ENCODE data around the gene PRKCG. TPM values are rescaled to one million over a fixed set of nuclear protein-coding genes. Genes with fewer than 3 reads are reported as not detected.

The PRKCG gene
- total and polyA plus RNA-seq, 4 donors, result 0.02 to 0.63 (median 0.18) TPM; not detected in 1

DNA sequence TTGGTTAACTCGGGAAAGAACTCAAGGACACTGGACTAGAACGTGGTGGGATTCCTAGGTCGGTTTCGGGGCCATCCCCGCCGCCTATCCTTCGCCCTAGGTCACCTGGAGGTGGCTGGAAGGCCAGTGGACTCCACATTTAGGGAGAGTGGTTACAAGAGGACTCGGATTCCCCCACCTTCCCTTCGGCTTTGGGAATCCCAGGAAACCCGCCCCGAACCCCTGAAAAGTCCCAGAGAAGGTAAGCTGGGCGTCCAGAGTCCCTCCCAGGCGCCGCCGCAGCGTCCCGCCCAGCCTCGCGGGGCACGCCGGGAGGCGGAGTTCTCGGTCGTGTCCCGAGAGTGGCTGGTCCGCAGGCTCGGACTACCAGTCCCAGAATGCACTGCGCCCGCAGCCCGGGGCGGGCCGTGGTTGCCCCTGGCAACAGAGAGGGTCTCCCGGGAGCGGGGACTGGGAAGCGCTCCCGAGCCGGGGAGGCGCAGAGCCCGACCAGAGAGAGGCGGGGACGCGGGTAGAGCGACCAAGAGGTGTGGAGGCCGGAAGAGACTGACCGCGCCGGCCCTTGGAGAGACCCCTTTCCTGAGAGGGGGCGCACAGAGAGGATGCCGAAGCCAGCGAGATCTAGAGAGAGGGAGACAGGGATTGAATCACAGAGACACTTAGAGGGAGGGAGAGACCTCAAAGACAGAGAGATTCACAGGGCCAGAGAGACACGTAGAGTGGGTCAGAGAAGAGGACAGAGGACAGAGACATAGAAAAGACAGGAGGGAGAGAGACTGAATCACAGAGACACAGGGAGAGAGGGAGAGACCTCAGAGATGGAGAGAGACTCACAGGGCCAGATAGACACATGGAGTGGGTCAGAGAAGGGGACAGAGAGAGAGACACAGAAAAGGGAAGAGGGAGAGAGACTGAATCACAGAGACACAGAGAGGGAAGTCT lies 2.6 kb upstream of the PRKCG start:
- Histone ChIP-seq H3K4me3 (peak overlapping the region; percentile 35), H3K27ac (ENCODE audit: low read depth in 1 of 2, low read length in 1 of 2) (peak overlapping the region in 1 of 2 donors; percentile 57), H3K4me1 (ENCODE audit: control insufficient read depth in 5 of 5, insufficient read depth in 5 of 5, low read length in 5 of 5) (peaks cover 0 to 13% (median 8%) of the 10 kb centered on the region in 5 donors), H3K27me3 (ENCODE audit: control insufficient read depth in 3 of 3, insufficient read depth in 3 of 3, low read length in 2 of 3) (peaks cover 2 to 36% (median 27%) of the 10 kb centered on the region in 3 donors), H3K9ac (ENCODE audit: insufficient read depth in 1 of 2, low read length in 2 of 2) (peak overlapping the region; percentile 43 to 50), H3K9me3 (ENCODE audit: control insufficient read depth in 4 of 4, insufficient read depth in 3 of 4, low read length in 3 of 4) (no peaks in the 10 kb centered on the region), H3K36me3 (ENCODE audit: control insufficient read depth in 4 of 4, insufficient read depth in 4 of 4, low read length in 4 of 4) (peaks cover 4 to 14% (median 7%) of the 10 kb centered on the region in 4 donors)
- TF ChIP-seq, protein P1, sequence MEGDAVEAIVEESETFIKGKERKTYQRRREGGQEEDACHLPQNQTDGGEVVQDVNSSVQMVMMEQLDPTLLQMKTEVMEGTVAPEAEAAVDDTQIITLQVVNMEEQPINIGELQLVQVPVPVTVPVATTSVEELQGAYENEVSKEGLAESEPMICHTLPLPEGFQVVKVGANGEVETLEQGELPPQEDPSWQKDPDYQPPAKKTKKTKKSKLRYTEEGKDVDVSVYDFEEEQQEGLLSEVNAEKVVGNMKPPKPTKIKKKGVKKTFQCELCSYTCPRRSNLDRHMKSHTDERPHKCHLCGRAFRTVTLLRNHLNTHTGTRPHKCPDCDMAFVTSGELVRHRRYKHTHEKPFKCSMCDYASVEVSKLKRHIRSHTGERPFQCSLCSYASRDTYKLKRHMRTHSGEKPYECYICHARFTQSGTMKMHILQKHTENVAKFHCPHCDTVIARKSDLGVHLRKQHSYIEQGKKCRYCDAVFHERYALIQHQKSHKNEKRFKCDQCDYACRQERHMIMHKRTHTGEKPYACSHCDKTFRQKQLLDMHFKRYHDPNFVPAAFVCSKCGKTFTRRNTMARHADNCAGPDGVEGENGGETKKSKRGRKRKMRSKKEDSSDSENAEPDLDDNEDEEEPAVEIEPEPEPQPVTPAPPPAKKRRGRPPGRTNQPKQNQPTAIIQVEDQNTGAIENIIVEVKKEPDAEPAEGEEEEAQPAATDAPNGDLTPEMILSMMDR (IDR thresholded peaks at IDR 0.05; ENCODE audit: control extremely low read depth, extremely low read depth), result no peak
- DNase-seq (peak; percentile 98 to 99 (median 98)), ATAC-seq (ENCODE audit: insufficient read depth, low FRiP score) (peak; percentile 97)
- WGBS, 2 donors, result 1 to 2% methylated on average over 50 to 51 of the region's 51 CpGs

DNA sequence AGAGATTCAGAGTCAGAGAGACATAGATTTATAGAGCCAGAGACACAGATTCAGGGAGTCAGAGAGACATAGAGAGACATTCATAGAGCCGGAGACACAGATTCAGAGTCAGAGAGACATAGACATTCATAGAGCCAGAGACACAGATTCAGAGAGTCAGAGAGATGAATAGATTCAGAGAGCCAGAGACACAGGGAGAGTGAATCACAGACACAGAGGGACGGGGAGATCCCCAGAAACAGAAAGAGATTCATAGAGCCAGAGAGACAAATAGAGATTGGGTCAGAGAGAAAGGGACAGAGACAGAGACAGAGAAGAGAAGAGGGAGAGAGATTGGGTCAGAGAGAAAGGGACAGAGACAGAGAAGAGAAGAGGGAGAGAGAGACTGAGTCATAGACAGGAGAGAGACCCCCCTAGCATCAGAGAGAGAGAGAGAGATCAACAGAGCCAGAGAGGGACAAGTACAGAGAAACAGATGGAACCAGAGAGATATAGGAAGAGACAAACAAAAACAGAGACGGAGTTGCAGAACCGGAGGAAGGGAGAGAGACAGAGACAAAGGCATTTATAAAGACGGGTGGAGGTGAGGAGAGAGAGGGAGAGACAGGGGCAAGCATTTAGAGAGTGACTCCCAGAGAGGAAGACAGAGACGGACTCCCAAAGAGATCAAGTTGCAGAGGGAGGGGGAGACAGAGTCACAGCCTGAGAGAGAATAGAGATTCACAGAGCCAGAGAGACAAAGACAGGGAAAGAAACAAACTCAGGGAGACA lies 1.1 kb upstream of the PRKCG start:
- Histone ChIP-seq H3K27ac (ENCODE audit: low read depth in 1 of 2, low read length in 1 of 2) (no peak overlapping the region), H3K9me3 (ENCODE audit: control insufficient read depth in 4 of 4, insufficient read depth in 3 of 4, low read length in 3 of 4) (no peaks in the 10 kb centered on the region), H3K36me3 (ENCODE audit: control insufficient read depth in 4 of 4, insufficient read depth in 4 of 4, low read length in 4 of 4) (peaks cover 0 to 7% (median 2%) of the 10 kb centered on the region in 4 donors), H3K4me1 (ENCODE audit: control insufficient read depth in 5 of 5, insufficient read depth in 5 of 5, low read length in 5 of 5) (peaks cover 0 to 13% (median 8%) of the 10 kb centered on the region in 5 donors), H3K4me3 (no peak overlapping the region), H3K27me3 (ENCODE audit: control insufficient read depth in 3 of 3, insufficient read depth in 3 of 3, low read length in 2 of 3) (peaks cover 2 to 49% (median 38%) of the 10 kb centered on the region in 3 donors), H3K9ac (ENCODE audit: insufficient read depth in 1 of 2, low read length in 2 of 2) (no peak overlapping the region)
- 27 to 33% methylated on average over 6 of the region's 6 CpGs for WGBS, 2 donors
- TF ChIP-seq, protein P1 (IDR thresholded peaks at IDR 0.05; ENCODE audit: control extremely low read depth, extremely low read depth), result no peak
- no peak for ATAC-seq (ENCODE audit: insufficient read depth, low FRiP score)
- no peak for DNase-seq

DNA sequence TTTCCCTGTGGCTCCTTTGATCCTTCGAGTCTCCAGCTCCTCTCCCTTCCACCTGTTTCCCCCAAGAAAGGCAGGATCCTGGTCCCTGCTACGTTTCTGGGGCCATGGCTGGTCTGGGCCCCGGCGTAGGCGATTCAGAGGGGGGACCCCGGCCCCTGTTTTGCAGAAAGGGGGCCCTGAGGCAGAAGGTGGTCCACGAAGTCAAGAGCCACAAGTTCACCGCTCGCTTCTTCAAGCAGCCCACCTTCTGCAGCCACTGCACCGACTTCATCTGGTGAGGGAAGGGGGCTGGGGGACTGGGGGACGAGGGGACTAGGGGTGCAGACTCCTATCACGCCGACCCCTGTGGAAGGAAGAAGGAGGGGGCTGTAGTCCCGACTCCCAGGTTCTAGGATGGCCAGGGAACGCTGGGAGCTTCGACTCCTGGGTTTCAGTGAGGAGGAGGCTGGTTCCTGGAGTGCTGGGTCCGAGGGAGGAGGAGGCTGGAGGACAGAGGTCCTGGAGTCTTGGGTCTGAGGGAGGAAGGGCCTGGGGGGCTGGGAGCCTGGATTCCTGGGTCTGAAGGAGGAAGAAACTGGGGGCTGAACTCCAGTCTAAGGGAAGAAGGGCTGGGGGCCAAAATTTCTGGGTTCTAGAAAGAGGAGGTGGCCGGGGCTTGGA lies 524 bp downstream of the PRKCG start:
- H3K4me1 ChIP-seq (ENCODE audit: control insufficient read depth in 5 of 5, insufficient read depth in 5 of 5, low read length in 5 of 5), result peaks cover 0 to 13% (median 8%) of the 10 kb centered on the region in 5 donors
- 6 to 7% methylated on average over 18 of the region's 18 CpGs for WGBS, 2 donors
- no peaks in the 10 kb centered on the region for H3K9me3 ChIP-seq (ENCODE audit: control insufficient read depth in 4 of 4, insufficient read depth in 3 of 4, low read length in 3 of 4)
- H3K27ac ChIP-seq (ENCODE audit: low read depth in 1 of 2, low read length in 1 of 2), result no peak overlapping the region
- H3K36me3 ChIP-seq (ENCODE audit: control insufficient read depth in 4 of 4, insufficient read depth in 4 of 4, low read length in 4 of 4), result no peaks in the 10 kb centered on the region
- TF ChIP-seq, protein P1 (IDR thresholded peaks at IDR 0.05; ENCODE audit: control extremely low read depth, extremely low read depth), result no peak
- H3K4me3 ChIP-seq, result no peak overlapping the region
- no peak overlapping the region for H3K9ac ChIP-seq (ENCODE audit: insufficient read depth in 1 of 2, low read length in 2 of 2)
- H3K27me3 ChIP-seq (ENCODE audit: control insufficient read depth in 3 of 3, insufficient read depth in 3 of 3, low read length in 2 of 3), result peaks cover 2 to 49% (median 41%) of the 10 kb centered on the region in 3 donors
- no peak for DNase-seq
- no peak for ATAC-seq (ENCODE audit: insufficient read depth, low FRiP score)

Measured in lung (tissue), 12 donors.